Measurements from ENCODE around the gene RRP15. TPM values are rescaled to one million over a fixed set of nuclear protein-coding genes. Genes with fewer than 3 reads are reported as not detected.
"Not testable (repeated sequence)": the region's sequence is repeated elsewhere in the genome, so short reads cannot be mapped to it uniquely, and the experiment has no call there.

RRP15 gene
- total and polyA plus RNA-seq, 2 donors = 3.9 to 12.4 TPM

- Histone ChIP-seq H3K36me3 (ENCODE audit: control insufficient read depth in 2 of 2, insufficient read depth in 2 of 2, low read length in 1 of 2) (no peaks in the 10 kb centered on the region), H3K4me3 (ENCODE audit: low read length in 2 of 2) (no peak overlapping the region), H3K9me3 (ENCODE audit: control insufficient read depth in 2 of 2, insufficient read depth in 1 of 2, low read length in 1 of 2) (no peaks in the 10 kb centered on the region), H3K27ac (ENCODE audit: low read depth in 1 of 2, low read length in 1 of 2) (no peak overlapping the region), H3K4me1 (ENCODE audit: control insufficient read depth in 2 of 2, insufficient read depth in 2 of 2, low read length in 2 of 2) (no peaks in the 10 kb centered on the region), H3K27me3 (ENCODE audit: control insufficient read depth in 2 of 2, insufficient read depth in 1 of 2, low read length in 1 of 2) (no peaks in the 10 kb centered on the region)
- DNase-seq (ENCODE audit: low read depth in 6 of 9, low spot score in 9 of 9) = no peak
- 87% methylated on average over 5 of the region's 5 CpGs for WGBS
Measured at GRCh38 chr1:218317061-218317460, 32.0 kb downstream of the RRP15 start.

- not testable (repeated sequence) for DNase-seq (ENCODE audit: low read depth in 6 of 9, low spot score in 9 of 9); H3K4me1 ChIP-seq (ENCODE audit: control insufficient read depth in 2 of 2, insufficient read depth in 2 of 2, low read length in 2 of 2); H3K27ac ChIP-seq (ENCODE audit: low read depth in 1 of 2, low read length in 1 of 2); H3K36me3 ChIP-seq (ENCODE audit: control insufficient read depth in 2 of 2, insufficient read depth in 2 of 2, low read length in 1 of 2); H3K9me3 ChIP-seq (ENCODE audit: control insufficient read depth in 2 of 2, insufficient read depth in 1 of 2, low read length in 1 of 2); H3K27me3 ChIP-seq (ENCODE audit: control insufficient read depth in 2 of 2, insufficient read depth in 1 of 2, low read length in 1 of 2); H3K4me3 ChIP-seq (ENCODE audit: low read length in 2 of 2)
- 98% methylated on average over 2 of the region's 3 CpGs for WGBS
Measured at GRCh38 chr1:218320182-218320581, 35.1 kb downstream of the RRP15 start.

GRCh38 chr1:218322762-218323161 lies 37.7 kb downstream of the RRP15 start:
- Histone ChIP-seq H3K4me3 (ENCODE audit: low read length in 2 of 2) (no peak overlapping the region), H3K4me1 (ENCODE audit: control insufficient read depth in 2 of 2, insufficient read depth in 2 of 2, low read length in 2 of 2) (no peaks in the 10 kb centered on the region), H3K9me3 (ENCODE audit: control insufficient read depth in 2 of 2, insufficient read depth in 1 of 2, low read length in 1 of 2) (no peaks in the 10 kb centered on the region), H3K36me3 (ENCODE audit: control insufficient read depth in 2 of 2, insufficient read depth in 2 of 2, low read length in 1 of 2) (peaks cover 0 to 5% of the 10 kb centered on the region in 2 donors), H3K27me3 (ENCODE audit: control insufficient read depth in 2 of 2, insufficient read depth in 1 of 2, low read length in 1 of 2) (no peaks in the 10 kb centered on the region), H3K27ac (ENCODE audit: low read depth in 1 of 2, low read length in 1 of 2) (no peak overlapping the region)
- DNase-seq (ENCODE audit: low read depth in 6 of 9, low spot score in 9 of 9) = no peak
- 98% methylated on average over 17 of the region's 17 CpGs for WGBS

- Histone ChIP-seq H3K27me3 (ENCODE audit: control insufficient read depth in 2 of 2, insufficient read depth in 1 of 2, low read length in 1 of 2) (no peaks in the 10 kb centered on the region), H3K36me3 (ENCODE audit: control insufficient read depth in 2 of 2, insufficient read depth in 2 of 2, low read length in 1 of 2) (peaks cover 0 to 5% of the 10 kb centered on the region in 2 donors), H3K9me3 (ENCODE audit: control insufficient read depth in 2 of 2, insufficient read depth in 1 of 2, low read length in 1 of 2) (no peaks in the 10 kb centered on the region), H3K4me3 (ENCODE audit: low read length in 2 of 2) (no peak overlapping the region), H3K27ac (ENCODE audit: low read depth in 1 of 2, low read length in 1 of 2) (no peak overlapping the region), H3K4me1 (ENCODE audit: control insufficient read depth in 2 of 2, insufficient read depth in 2 of 2, low read length in 2 of 2) (no peaks in the 10 kb centered on the region)
- 98% methylated on average over 21 of the region's 21 CpGs for WGBS
- no peak for DNase-seq (ENCODE audit: low read depth in 6 of 9, low spot score in 9 of 9)
Measured at GRCh38 chr1:218323568-218324225, 38.6 kb downstream of the RRP15 start.

- DNase-seq (ENCODE audit: low read depth in 6 of 9, low spot score in 9 of 9) = no peak
- Histone ChIP-seq H3K4me1 (ENCODE audit: control insufficient read depth in 2 of 2, insufficient read depth in 2 of 2, low read length in 2 of 2) (no peaks in the 10 kb centered on the region), H3K27me3 (ENCODE audit: control insufficient read depth in 2 of 2, insufficient read depth in 1 of 2, low read length in 1 of 2) (no peaks in the 10 kb centered on the region), H3K9me3 (ENCODE audit: control insufficient read depth in 2 of 2, insufficient read depth in 1 of 2, low read length in 1 of 2) (no peaks in the 10 kb centered on the region), H3K27ac (ENCODE audit: low read depth in 1 of 2, low read length in 1 of 2) (no peak overlapping the region), H3K4me3 (ENCODE audit: low read length in 2 of 2) (no peak overlapping the region), H3K36me3 (ENCODE audit: control insufficient read depth in 2 of 2, insufficient read depth in 2 of 2, low read length in 1 of 2) (peaks cover 0 to 5% of the 10 kb centered on the region in 2 donors)
- 97% methylated on average over 20 of the region's 20 CpGs for WGBS
Measured at GRCh38 chr1:218324226-218324580, 39.1 kb downstream of the RRP15 start.

GRCh38 chr1:218328769-218329168 lies 43.7 kb downstream of the RRP15 start:
- Histone ChIP-seq H3K4me1 (ENCODE audit: control insufficient read depth in 2 of 2, insufficient read depth in 2 of 2, low read length in 2 of 2) (no peaks in the 10 kb centered on the region), H3K27ac (ENCODE audit: low read depth in 1 of 2, low read length in 1 of 2) (no peak overlapping the region), H3K36me3 (ENCODE audit: control insufficient read depth in 2 of 2, insufficient read depth in 2 of 2, low read length in 1 of 2) (peaks cover 0 to 1% of the 10 kb centered on the region in 2 donors), H3K27me3 (ENCODE audit: control insufficient read depth in 2 of 2, insufficient read depth in 1 of 2, low read length in 1 of 2) (no peaks in the 10 kb centered on the region), H3K4me3 (ENCODE audit: low read length in 2 of 2) (no peak overlapping the region), H3K9me3 (ENCODE audit: control insufficient read depth in 2 of 2, insufficient read depth in 1 of 2, low read length in 1 of 2) (no peaks in the 10 kb centered on the region)
- 96% methylated on average over 3 of the region's 3 CpGs for WGBS
- no peak for DNase-seq (ENCODE audit: low read depth in 6 of 9, low spot score in 9 of 9)

- peak in 3 of 9 donors; percentile 20 to 46 (median 36) for DNase-seq (ENCODE audit: low read depth in 6 of 9, low spot score in 9 of 9)
- no peaks in the 10 kb centered on the region for H3K4me1 ChIP-seq (ENCODE audit: control insufficient read depth in 2 of 2, insufficient read depth in 2 of 2, low read length in 2 of 2)
- no peak overlapping the region for H3K27ac ChIP-seq (ENCODE audit: low read depth in 1 of 2, low read length in 1 of 2)
- no peaks in the 10 kb centered on the region for H3K36me3 ChIP-seq (ENCODE audit: control insufficient read depth in 2 of 2, insufficient read depth in 2 of 2, low read length in 1 of 2)
- H3K9me3 ChIP-seq (ENCODE audit: control insufficient read depth in 2 of 2, insufficient read depth in 1 of 2, low read length in 1 of 2) = no peaks in the 10 kb centered on the region
- no peak overlapping the region for H3K4me3 ChIP-seq (ENCODE audit: low read length in 2 of 2)
- H3K27me3 ChIP-seq (ENCODE audit: control insufficient read depth in 2 of 2, insufficient read depth in 1 of 2, low read length in 1 of 2) = no peaks in the 10 kb centered on the region
- whole genome bisulfite sequencing = 48% methylated on average over 4 of the region's 4 CpGs
Measured at GRCh38 chr1:218330043-218330623, 45.0 kb downstream of the RRP15 start.

GRCh38 chr1:218332416-218332815 lies 47.3 kb downstream of the RRP15 start:
- H3K27ac ChIP-seq (ENCODE audit: low read depth in 1 of 2, low read length in 1 of 2) = no peak overlapping the region
- no peak for DNase-seq (ENCODE audit: low read depth in 6 of 9, low spot score in 9 of 9)
- no peaks in the 10 kb centered on the region for H3K9me3 ChIP-seq (ENCODE audit: control insufficient read depth in 2 of 2, insufficient read depth in 1 of 2, low read length in 1 of 2)
- no peaks in the 10 kb centered on the region for H3K36me3 ChIP-seq (ENCODE audit: control insufficient read depth in 2 of 2, insufficient read depth in 2 of 2, low read length in 1 of 2)
- no peak overlapping the region for H3K4me3 ChIP-seq (ENCODE audit: low read length in 2 of 2)
- H3K27me3 ChIP-seq (ENCODE audit: control insufficient read depth in 2 of 2, insufficient read depth in 1 of 2, low read length in 1 of 2) = no peaks in the 10 kb centered on the region
- no peaks in the 10 kb centered on the region for H3K4me1 ChIP-seq (ENCODE audit: control insufficient read depth in 2 of 2, insufficient read depth in 2 of 2, low read length in 2 of 2)

GRCh38 chr1:218336328-218336727 lies 51.2 kb downstream of the RRP15 start:
- no peaks in the 10 kb centered on the region for H3K36me3 ChIP-seq (ENCODE audit: control insufficient read depth in 2 of 2, insufficient read depth in 2 of 2, low read length in 1 of 2)
- 94% methylated on average over 2 of the region's 2 CpGs for WGBS

More at GRCh38 chr1:218336328-218336727, 51.2 kb downstream of the RRP15 start:
- Histone ChIP-seq H3K27ac (ENCODE audit: low read depth in 1 of 2, low read length in 1 of 2) (no peak overlapping the region), H3K4me3 (ENCODE audit: low read length in 2 of 2) (no peak overlapping the region), H3K27me3 (ENCODE audit: control insufficient read depth in 2 of 2, insufficient read depth in 1 of 2, low read length in 1 of 2) (no peaks in the 10 kb centered on the region), H3K9me3 (ENCODE audit: control insufficient read depth in 2 of 2, insufficient read depth in 1 of 2, low read length in 1 of 2) (no peaks in the 10 kb centered on the region), H3K4me1 (ENCODE audit: control insufficient read depth in 2 of 2, insufficient read depth in 2 of 2, low read length in 2 of 2) (no peaks in the 10 kb centered on the region)
- no peak for DNase-seq (ENCODE audit: low read depth in 6 of 9, low spot score in 9 of 9)

All from thymus (tissue), 11 donors.